NCI-H2171 (cell line): ENCODE data around the gene KRTAP2-3.
"Not testable (repeated sequence)": the region's sequence is repeated elsewhere in the genome, so short reads cannot be mapped to it uniquely, and the experiment has no call there.

ENCODE experiments used
- DNase-seq: peaks from one replicate; lab custom pipeline; 2025; lab: John Stamatoyannopoulos, UW

Gene KRTAP2-3

GRCh38 chr17:41060052-41060604 is at the start of gene KRTAP2-3:
TSS of gene KRTAP2-3 (minus strand) at chr17:41060114. CDS start at chr17:41060050, 64 bp downstream.
- no peak for DNase-seq

GRCh38 chr17:41108728-41109386 is 48.9 kb upstream of the KRTAP2-3 start:
- DNase-seq: not testable (repeated sequence)

- DNase-seq: no peak
Measured at GRCh38 chr17:41107941-41108450, 48.1 kb upstream of the KRTAP2-3 start.

DNA sequence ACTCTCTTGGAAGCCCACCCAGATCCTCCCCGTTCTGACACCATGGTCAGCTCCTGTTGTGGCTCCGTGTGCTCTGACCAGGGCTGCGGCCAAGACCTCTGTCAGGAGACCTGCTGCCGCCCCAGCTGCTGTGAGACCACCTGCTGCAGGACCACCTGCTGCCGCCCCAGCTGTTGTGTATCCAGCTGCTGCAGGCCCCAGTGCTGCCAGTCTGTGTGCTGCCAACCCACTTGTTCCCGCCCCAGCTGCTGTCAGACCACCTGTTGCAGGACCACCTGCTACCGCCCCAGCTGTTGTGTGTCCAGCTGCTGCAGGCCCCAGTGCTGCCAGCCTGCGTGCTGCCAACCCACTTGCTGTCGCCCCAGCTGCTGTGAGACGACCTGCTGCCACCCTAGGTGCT is 45.4 kb upstream of the KRTAP2-3 start, which contains the start of gene KRTAP4-9:
KRTAP4-9 (plus strand) TSS at position 43 of the 400 bp plus-strand sequence; CDS start at position 43, 0 bp downstream.
- not testable (repeated sequence) for DNase-seq

- DNase-seq: not testable (repeated sequence)
Measured at GRCh38 chr17:41104386-41105038, 44.6 kb upstream of the KRTAP2-3 start.

DNA sequence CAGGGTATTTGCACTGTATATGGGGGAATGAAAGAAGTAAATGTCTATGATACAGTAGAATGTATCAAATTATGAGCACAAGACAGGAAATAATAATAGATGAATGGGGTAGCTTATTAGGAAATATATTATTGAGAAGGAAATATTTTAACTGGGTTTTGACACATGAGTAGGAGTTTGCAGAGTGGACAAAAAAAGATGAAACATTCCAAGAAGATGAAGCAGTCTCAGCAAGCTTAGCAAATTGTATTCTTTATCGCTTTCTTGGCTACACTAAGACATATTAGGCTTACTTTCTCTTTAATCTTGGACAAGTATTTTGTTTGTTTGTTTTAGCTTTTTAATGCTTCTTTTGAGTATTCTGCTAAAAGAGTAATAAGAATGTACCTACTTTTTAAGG is 44.0 kb upstream of the KRTAP2-3 start:
- DNase-seq: no peak

DNA sequence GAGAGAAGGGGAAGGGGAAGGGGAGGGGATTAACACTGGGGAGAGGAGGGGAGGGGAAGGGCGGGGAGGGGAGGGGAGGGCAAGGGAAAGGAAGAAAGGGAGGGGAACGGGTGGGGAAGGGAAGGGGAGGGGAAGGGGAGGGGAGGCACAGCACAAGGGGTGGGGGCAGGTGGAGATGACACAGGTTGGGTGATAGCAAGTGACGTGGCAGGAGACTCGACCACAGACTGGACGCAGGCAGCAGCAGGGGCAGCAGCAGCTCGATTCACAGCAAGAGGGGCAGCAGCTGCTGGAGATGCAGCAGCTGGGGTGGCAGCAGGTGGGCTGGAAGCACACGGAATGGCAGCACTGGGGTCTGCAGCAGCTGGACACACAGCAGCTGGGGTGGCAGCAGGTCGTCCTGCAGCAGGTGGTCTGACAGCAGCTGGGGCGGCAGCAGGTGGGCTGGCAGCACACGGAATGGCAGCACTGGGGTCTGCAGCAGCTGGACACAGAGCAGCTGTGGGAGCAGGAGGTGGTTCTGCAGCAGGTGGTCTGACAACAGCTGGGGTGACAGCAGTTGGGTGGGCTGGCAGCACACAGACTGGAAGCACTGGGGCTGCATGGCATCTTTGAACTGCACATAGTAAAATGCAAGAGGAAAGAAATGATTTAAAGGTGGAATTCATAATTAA is 41.8 kb upstream of the KRTAP2-3 start, which contains the start of gene KRTAP4-16:
KRTAP4-16 (minus strand) TSS at position 624 of the 674 bp plus-strand sequence; CDS start at position 624, 0 bp downstream.
- no peak for DNase-seq

- DNase-seq: not testable (repeated sequence)
Measured at GRCh38 chr17:41099682-41100480, 40.0 kb upstream of the KRTAP2-3 start.

- no peak for DNase-seq
Measured at GRCh38 chr17:41098481-41098880, 38.6 kb upstream of the KRTAP2-3 start.

DNA sequence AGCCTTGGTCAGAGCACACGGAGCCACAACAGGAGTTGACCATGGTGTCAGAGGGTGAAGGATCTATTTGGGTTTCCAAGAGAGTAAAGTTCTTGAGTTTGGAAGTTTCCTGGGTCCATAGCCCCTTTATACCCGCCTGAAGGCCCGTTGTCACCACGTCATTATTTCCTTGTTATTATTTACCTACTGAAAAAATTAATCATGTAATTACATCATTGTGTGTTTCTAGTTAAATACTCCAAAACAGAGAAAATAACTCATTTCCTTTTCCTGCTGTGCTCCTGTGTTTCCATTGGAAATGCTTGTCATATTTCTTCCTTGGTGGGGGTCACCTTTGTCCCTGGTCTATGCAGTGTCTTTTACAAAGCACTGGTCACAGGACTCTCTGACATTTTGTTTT is 38.1 kb upstream of the KRTAP2-3 start, which contains the start of gene KRTAP4-8:
KRTAP4-8 (minus strand) TSS at position 101 of the 400 bp plus-strand sequence; CDS start at position 43, 58 bp downstream.
- DNase-seq: no peak

DNA sequence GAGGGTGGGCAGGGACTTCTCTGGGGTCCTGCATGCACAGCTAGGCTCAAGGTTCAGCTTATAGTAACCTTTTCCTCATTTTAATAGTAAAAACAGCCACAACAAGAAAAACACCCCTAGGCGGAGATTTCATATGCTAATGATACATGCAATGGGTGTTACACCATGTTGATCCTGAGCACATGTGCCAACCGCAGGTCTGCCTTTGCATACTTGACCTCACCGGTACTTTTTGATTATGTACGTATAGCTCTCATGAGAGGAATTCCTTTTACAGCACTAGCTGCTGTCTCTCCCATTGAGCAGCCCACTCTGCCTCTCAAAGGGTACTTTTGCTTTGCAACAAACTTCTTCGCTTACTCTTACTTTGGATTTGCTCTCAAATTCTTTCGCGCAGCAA is 36.1 kb upstream of the KRTAP2-3 start:
- no peak for DNase-seq

- DNase-seq: not testable (repeated sequence)
Measured at GRCh38 chr17:41088760-41089352, 28.9 kb upstream of the KRTAP2-3 start.

DNA sequence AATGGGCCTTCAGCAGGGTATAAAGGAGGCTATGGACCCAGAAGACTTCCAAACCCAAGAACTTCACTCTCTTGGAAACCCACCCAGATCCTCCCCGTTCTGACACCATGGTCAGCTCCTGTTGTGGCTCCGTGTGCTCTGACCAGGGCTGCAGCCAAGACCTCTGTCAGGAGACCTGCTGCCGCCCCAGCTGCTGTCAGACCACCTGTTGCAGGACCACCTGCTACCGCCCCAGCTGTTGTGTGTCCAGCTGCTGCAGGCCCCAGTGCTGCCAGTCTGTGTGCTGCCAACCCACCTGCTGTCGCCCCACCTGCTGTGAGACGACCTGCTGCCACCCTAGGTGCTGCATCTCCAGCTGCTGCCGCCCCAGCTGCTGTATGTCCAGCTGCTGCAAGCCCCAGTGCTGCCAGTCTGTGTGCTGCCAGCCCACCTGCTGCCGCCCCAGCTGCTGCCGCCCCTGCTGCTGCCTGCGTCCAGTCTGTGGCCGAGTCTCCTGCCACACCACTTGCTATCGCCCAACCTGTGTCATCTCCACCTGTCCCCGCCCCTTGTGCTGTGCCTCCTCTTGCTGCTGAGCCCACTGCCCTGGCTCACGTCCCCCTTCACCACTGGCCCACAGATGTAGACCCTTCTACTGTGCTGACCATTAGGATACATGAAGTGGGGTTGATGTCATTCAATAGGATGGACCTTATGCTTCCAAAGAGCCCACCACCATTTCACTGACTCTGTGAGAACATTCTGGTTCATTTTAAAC is 24.4 kb upstream of the KRTAP2-3 start, which contains the start of gene KRTAP4-7:
KRTAP4-7 (plus strand) TSS at position 51 of the 757 bp plus-strand sequence; CDS start at position 108, 57 bp downstream.
- not testable (repeated sequence) for DNase-seq

DNA sequence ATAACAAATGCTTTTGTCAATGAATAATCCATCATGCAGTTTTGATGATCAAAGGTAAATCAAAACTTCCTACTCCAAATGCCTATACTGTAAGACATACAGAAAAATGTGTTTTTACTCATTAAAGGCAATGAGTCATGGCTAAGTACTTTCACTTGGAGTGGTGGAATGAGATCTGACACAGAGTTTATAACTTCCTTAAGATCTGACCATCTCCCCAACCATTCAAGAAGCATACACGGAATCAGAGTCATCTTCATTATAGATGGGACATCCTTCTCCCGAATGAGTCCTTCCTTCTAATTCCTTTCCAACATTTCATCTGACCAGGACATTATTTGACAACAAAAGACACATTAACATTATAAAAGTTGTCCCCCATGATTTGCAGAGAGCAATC is 23.5 kb upstream of the KRTAP2-3 start:
- not testable (repeated sequence) for DNase-seq

- no peak for DNase-seq
Measured at GRCh38 chr17:41082626-41083025, 22.7 kb upstream of the KRTAP2-3 start.

DNA sequence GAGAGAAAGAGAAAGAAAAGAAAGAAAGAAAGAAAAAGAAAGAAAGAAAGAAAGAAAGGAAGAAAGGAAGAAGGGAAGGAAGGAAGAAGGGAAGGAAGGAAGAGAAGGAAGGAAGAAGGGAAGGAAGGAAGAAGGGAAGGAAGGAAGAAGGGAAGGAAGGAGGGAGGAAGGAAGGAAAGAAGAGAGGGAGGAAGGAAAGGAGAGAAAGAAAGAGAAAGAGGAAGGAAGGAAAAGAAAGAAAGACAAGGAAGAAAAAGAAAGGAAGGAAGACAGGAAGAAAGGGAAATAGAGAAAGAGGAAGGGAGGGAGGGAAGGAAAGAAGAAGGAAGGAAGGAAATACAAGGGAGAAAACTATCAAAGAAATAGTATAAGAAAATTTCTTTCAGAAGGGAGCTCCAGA is 16.9 kb upstream of the KRTAP2-3 start:
- DNase-seq: no peak

DNA sequence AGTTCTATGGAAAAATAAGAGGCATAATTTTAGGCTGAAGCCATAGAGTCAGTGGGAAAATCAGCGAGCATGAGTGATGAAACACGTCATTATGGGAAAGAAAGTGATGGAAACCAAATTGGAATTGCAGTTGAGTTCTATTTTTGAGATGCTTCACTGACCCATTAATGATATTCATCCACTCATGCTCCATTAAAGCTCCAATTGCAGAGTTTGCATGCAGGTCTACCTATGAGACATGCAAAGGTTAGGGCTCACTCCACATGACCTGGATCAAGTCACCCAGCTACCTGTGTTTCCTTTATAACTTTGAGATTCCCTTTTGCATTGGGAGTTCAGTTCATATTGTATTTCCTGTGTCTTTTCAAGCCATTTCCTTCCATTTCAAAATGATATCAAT is 13.8 kb upstream of the KRTAP2-3 start:
- no peak for DNase-seq

- no peak for DNase-seq
Measured at GRCh38 chr17:41071606-41072360, 11.9 kb upstream of the KRTAP2-3 start.

GRCh38 chr17:41069031-41069430 is 9.1 kb upstream of the KRTAP2-3 start:
- DNase-seq: no peak
